Retinal pigment epithelial cell (primary cell): Measurements from ENCODE around the gene SLC27A5.
A peak's percentile ranks its signal among the peaks of the same experiment; 100 is the strongest.

ENCODE experiments used
- DNase-seq: peaks from one replicate; pipeline ENCODE4 v3.0.0-alpha.2; 2010; ENCODE audit warnings: low read depth
- H3K4me3 ChIP-seq: 2 replicates; pipeline ENCODE4 v1.5.1; 2011; ENCODE audit warnings: mild to moderate bottlenecking, low read length, control low read depth, moderate library complexity
- CTCF ChIP-seq: conservative IDR thresholded peaks from 2 replicates; pipeline ENCODE4 v1.5.1; 2011; ENCODE audit warnings: low read depth, low read length, control low read depth, inconsistent platforms

SLC27A5 gene

DNA sequence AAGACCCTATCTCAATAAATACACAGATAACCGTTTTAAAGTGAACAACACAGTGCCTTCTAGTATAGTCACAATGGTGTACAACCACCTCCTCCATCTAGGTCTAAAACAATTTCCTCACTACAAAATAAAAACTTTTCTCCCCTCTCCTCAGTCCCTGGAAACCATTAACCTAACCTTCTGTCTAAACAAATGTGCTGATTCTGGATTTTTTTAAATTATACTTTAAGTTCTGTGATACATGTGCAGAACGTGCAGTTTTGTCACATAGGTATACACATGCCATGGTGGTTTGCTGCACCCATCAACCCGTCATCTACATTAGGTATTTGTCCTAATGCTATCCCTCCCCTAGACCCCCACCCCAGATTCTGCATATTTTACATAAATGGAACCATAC, 17.6 kb upstream of the SLC27A5 start:
- DNase-seq, result no peak
- TF ChIP-seq CTCF, result no peak

GRCh38 chr19:58522709-58523108, 10.9 kb upstream of the SLC27A5 start:
- H3K4me3 ChIP-seq, result no peak overlapping the region
- DNase-seq, result no peak
- TF ChIP-seq CTCF, result no peak

More for the DNA sequence above, 17.6 kb upstream of the SLC27A5 start:
- no peak overlapping the region for H3K4me3 ChIP-seq

DNA sequence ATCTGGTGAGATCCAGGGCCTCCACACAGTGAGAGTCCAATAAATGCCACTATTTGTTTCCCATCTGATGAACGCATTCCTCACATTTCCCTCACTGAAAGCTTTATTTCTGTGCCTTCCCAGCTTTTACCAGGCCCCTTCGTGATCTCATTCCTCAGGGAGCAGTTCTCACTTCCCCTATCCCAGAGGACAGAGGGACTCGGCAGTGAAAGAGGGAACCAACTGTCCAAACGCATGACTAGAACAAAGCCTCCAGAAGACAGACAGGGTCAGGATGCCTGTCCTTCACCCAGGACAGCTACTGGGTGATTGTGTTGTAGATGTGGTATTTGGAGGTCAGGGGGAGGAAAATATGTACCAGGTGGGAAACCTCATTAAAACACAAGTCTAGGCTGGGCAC, 9.9 kb upstream of the SLC27A5 start:
- DNase-seq, result no peak
- H3K4me3 ChIP-seq, result no peak overlapping the region
- TF ChIP-seq CTCF, result no peak

DNA sequence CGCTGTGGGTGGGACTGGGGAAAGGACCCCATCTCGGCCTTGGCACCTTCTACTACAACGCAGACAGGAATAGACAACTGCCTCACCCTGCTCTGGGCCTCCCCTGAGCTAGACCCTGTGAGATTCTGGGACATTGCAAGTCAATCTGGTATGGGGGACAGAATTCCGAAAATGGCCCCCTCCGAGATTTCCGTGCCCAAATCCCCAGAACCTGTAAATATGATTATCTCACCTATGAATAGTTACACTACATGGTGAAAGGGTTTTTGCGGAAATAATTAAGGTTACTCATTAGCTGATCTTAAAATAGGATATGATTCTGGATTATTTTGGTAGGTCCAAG, 8.4 kb upstream of the SLC27A5 start:
- peak overlapping the region; percentile 81 for H3K4me3 ChIP-seq
- TF ChIP-seq CTCF, result no peak
- DNase-seq, result no peak

DNA sequence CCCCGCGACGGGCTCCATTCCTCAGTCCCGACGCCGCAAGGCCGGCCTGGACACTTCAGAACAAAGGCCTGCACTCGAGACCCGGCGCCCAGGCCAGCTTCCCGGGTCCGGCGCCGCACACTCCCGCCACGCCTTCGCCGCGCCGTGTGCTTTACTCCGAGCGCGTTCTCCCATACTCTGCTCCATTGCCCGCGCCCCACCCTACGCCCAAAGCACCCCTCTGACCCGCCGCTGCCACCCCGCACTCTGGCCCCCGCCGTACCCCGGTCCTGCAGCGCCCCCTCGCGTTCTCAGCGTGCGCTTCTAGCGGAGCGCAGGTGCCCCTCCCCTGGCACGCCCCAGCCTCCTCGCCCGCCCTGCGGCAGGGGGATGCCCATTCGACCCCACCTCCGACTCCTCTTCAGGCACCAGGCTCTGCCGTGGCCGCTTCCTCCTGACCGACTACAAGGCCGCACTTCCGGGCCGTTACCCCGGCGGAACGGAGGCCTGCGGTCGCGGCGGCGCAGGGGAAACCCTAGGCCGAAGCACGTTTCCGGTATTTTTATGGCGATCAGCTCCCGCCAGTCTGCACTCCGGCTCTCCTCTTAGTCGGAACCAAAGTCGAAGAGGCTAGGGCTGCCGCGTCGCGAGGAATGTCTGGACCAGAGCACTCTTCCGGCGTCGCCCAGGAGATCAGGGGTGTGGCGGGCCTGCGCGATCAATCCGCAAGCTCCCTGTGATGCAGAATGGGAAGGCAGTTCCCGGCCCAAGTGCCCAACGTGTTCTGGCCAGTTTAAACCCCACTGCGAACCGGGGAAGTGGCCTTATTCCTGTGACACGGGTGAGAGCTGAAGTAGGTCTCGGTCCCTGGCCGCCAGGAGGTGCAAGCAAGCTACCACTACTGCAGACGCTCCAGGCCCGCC, 7.8 kb upstream of the SLC27A5 start, which contains the start of gene ZBTB45:
ZBTB45 (minus strand) TSS at position 456 of the 902 bp plus-strand sequence. CDS start 2,137 bp downstream, outside the sequence.
- TF ChIP-seq CTCF, result peak; percentile 73
- peak within 1 kb of the TSS; percentile 81 for H3K4me3 ChIP-seq
- DNase-seq, result peak; percentile 83

GRCh38 chr19:58519087-58519354, 7.2 kb upstream of the SLC27A5 start:
- peak; percentile 42 for DNase-seq
- H3K4me3 ChIP-seq, result peak overlapping the region; percentile 81
- peak; percentile 86 for TF ChIP-seq CTCF

- H3K4me3 ChIP-seq, result peak overlapping the region; percentile 81
- no peak for TF ChIP-seq CTCF
- DNase-seq, result no peak
Measured at GRCh38 chr19:58518256-58519086, 6.7 kb upstream of the SLC27A5 start.
